ENCODE measurements around the gene ZNF460. TPM values are rescaled to one million over a fixed set of nuclear protein-coding genes. Genes with fewer than 3 reads are reported as not detected.
"Not testable (repeated sequence)": the region's sequence is repeated elsewhere in the genome, so short reads cannot be mapped to it uniquely, and the experiment has no call there.

Gene ZNF460
- total and polyA plus RNA-seq, 5 donors from 2014 or later: 3.0 to 68.5 (median 6.0) TPM

GRCh38 chr19:57267291-57267690 lies 13.0 kb upstream of the ZNF460 start:
- H3K27me3 ChIP-seq (ENCODE audit: control insufficient read depth, insufficient read depth, low read length): no peaks in the 10 kb centered on the region
- Mint-ChIP-seq H3K27ac (no peak overlapping the region), H3K4me3 (no peak overlapping the region), H3K36me3 (peaks cover 36% of the 10 kb centered on the region), H3K4me1 (peaks cover 0 to 4% (median 0%) of the 10 kb centered on the region in 4 donors), H3K27me3 (no peaks in the 10 kb centered on the region), H3K9me3 (peaks cover 0 to 33% (median 15%) of the 10 kb centered on the region in 7 donors)
- no peak overlapping the region for H3K27ac ChIP-seq (ENCODE audit: insufficient read depth, low read length, poor library complexity, severe bottlenecking)
- H3K4me1 ChIP-seq (ENCODE audit: control insufficient read depth, insufficient read depth, low read length, poor library complexity, severe bottlenecking): no peaks in the 10 kb centered on the region
- H3K36me3 ChIP-seq (ENCODE audit: control insufficient read depth, insufficient read depth, low read length): no peaks in the 10 kb centered on the region
- ATAC-seq (ENCODE audit: low read depth in 2 of 2) (no peak), DNase-seq (no peak)
- H3K9me3 ChIP-seq (ENCODE audit: control insufficient read depth in 2 of 2, low read length in 2 of 2): peaks cover 9 to 14% of the 10 kb centered on the region in 2 experiments
- H3K4me3 ChIP-seq (ENCODE audit: low read depth, low read length): no peak overlapping the region

DNA sequence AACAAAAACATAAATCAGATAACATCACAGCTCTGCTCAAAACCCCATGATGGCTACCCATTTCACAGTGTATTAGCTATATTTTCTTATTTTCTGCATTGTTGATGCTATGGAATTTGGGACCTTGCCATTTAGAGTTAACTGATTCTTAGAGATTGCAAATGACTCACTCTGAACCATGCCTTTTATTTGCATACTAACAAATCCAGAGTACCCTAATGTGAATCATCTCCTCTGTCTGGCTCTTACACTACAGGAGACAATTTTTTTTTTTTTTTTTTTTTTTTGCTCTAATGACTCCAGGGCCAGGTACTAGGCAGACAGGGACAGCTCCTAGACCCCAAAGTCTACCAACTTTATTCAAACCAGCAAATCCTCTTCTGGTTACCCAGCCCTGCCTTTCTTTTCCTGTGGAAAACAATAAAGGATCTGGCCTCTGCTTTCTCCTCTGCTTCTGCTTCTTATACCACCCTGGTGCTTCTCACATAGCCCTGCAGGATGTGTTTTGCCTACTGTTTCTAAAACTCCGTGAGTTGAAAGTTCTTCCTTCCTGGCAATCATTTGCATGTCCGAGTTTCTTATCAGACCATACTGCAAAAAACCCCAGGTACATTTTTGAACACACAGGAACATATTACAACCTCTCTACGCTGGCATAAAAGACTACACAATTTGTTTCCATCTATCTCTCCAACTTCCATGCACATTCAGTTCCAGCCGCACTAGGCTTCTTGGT lies 10.6 kb upstream of the ZNF460 start:
- peaks cover 44% of the 10 kb centered on the region for H3K36me3 Mint-ChIP-seq
- Histone ChIP-seq H3K4me1 (ENCODE audit: control insufficient read depth, insufficient read depth, low read length, poor library complexity, severe bottlenecking) (no peaks in the 10 kb centered on the region), H3K27ac (ENCODE audit: insufficient read depth, low read length, poor library complexity, severe bottlenecking) (no peak overlapping the region), H3K27me3 (ENCODE audit: control insufficient read depth, insufficient read depth, low read length) (no peaks in the 10 kb centered on the region), H3K4me3 (ENCODE audit: low read depth, low read length) (no peak overlapping the region), H3K36me3 (ENCODE audit: control insufficient read depth, insufficient read depth, low read length) (no peaks in the 10 kb centered on the region), H3K9me3 (ENCODE audit: control insufficient read depth in 2 of 2, low read length in 2 of 2) (peaks cover 6% of the 10 kb centered on the region in 2 experiments)
- H3K27me3 Mint-ChIP-seq: no peaks in the 10 kb centered on the region
- DNase-seq: no peak
- H3K4me3 Mint-ChIP-seq: no peak overlapping the region
- H3K9me3 Mint-ChIP-seq: peaks cover 0 to 29% (median 14%) of the 10 kb centered on the region in 7 donors
- H3K4me1 Mint-ChIP-seq: peaks cover 0 to 6% (median 2%) of the 10 kb centered on the region in 4 donors
- ATAC-seq (ENCODE audit: low read depth in 2 of 2): no peak
- no peak overlapping the region for H3K27ac Mint-ChIP-seq

GRCh38 chr19:57271280-57271679 lies 9.0 kb upstream of the ZNF460 start:
- no peak for DNase-seq
- Histone ChIP-seq H3K4me1 (ENCODE audit: control insufficient read depth, insufficient read depth, low read length, poor library complexity, severe bottlenecking) (no peaks in the 10 kb centered on the region), H3K36me3 (ENCODE audit: control insufficient read depth, insufficient read depth, low read length) (no peaks in the 10 kb centered on the region), H3K27ac (ENCODE audit: insufficient read depth, low read length, poor library complexity, severe bottlenecking) (no peak overlapping the region), H3K27me3 (ENCODE audit: control insufficient read depth, insufficient read depth, low read length) (no peaks in the 10 kb centered on the region), H3K4me3 (ENCODE audit: low read depth, low read length) (no peak overlapping the region), H3K9me3 (ENCODE audit: control insufficient read depth in 2 of 2, low read length in 2 of 2) (peaks cover 0 to 4% of the 10 kb centered on the region in 2 experiments)
- Mint-ChIP-seq H3K36me3 (peaks cover 44% of the 10 kb centered on the region), H3K4me3 (no peak overlapping the region), H3K27me3 (no peaks in the 10 kb centered on the region), H3K27ac (no peak overlapping the region), H3K9me3 (peaks cover 0 to 16% (median 9%) of the 10 kb centered on the region in 7 donors), H3K4me1 (peaks cover 0 to 6% (median 0%) of the 10 kb centered on the region in 4 donors)
- ATAC-seq (ENCODE audit: low read depth in 2 of 2): no peak

DNA sequence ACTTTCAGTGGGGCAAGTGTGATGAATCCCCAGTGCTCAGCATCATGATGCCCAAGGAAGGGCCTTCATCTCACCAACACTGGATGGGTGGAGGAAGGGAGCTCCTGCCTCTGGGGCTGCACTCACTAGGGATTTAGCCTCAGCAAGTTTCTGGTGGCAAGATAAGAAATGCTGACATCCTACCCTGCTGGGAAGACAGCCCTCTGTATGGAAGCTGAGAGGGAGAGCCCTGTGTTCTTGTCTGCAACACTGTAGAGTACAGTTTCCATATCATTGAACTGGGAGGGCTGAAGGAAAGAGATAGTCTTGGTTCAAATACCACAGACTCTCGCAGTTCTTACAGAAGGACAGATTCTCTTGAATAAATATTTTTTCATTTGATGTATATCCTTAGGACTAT lies 7.3 kb upstream of the ZNF460 start:
- H3K27me3 ChIP-seq (ENCODE audit: control insufficient read depth, insufficient read depth, low read length): no peaks in the 10 kb centered on the region
- Mint-ChIP-seq H3K4me3 (no peak overlapping the region), H3K36me3 (peaks cover 34% of the 10 kb centered on the region), H3K27ac (no peak overlapping the region), H3K4me1 (peaks cover 0 to 6% (median 1%) of the 10 kb centered on the region in 4 donors), H3K9me3 (peaks cover 0 to 12% (median 2%) of the 10 kb centered on the region in 7 donors), H3K27me3 (no peaks in the 10 kb centered on the region)
- H3K36me3 ChIP-seq (ENCODE audit: control insufficient read depth, insufficient read depth, low read length): no peaks in the 10 kb centered on the region
- no peak overlapping the region for H3K27ac ChIP-seq (ENCODE audit: insufficient read depth, low read length, poor library complexity, severe bottlenecking)
- DNase-seq (no peak), ATAC-seq (ENCODE audit: low read depth in 2 of 2) (no peak)
- H3K4me1 ChIP-seq (ENCODE audit: control insufficient read depth, insufficient read depth, low read length, poor library complexity, severe bottlenecking): no peaks in the 10 kb centered on the region
- no peak overlapping the region for H3K4me3 ChIP-seq (ENCODE audit: low read depth, low read length)
- no peaks in the 10 kb centered on the region for H3K9me3 ChIP-seq (ENCODE audit: control insufficient read depth in 2 of 2, low read length in 2 of 2)

GRCh38 chr19:57276430-57276829 lies 3.9 kb upstream of the ZNF460 start:
- no peaks in the 10 kb centered on the region for H3K36me3 ChIP-seq (ENCODE audit: control insufficient read depth, insufficient read depth, low read length)
- H3K9me3 Mint-ChIP-seq: peaks cover 0 to 10% (median 0%) of the 10 kb centered on the region in 7 donors
- no peak overlapping the region for H3K27ac ChIP-seq (ENCODE audit: insufficient read depth, low read length, poor library complexity, severe bottlenecking)
- H3K4me1 ChIP-seq (ENCODE audit: control insufficient read depth, insufficient read depth, low read length, poor library complexity, severe bottlenecking): peaks cover 14% of the 10 kb centered on the region
- no peaks in the 10 kb centered on the region for H3K9me3 ChIP-seq (ENCODE audit: control insufficient read depth in 2 of 2, low read length in 2 of 2)
- H3K27ac Mint-ChIP-seq: no peak overlapping the region
- H3K27me3 ChIP-seq (ENCODE audit: control insufficient read depth, insufficient read depth, low read length): no peaks in the 10 kb centered on the region
- H3K27me3 Mint-ChIP-seq: no peaks in the 10 kb centered on the region
- no peak for DNase-seq
- peaks cover 24% of the 10 kb centered on the region for H3K36me3 Mint-ChIP-seq
- no peak overlapping the region for H3K4me3 ChIP-seq (ENCODE audit: low read depth, low read length)
- H3K4me1 Mint-ChIP-seq: peaks cover 6 to 9% (median 7%) of the 10 kb centered on the region in 4 donors
- ATAC-seq (ENCODE audit: low read depth in 2 of 2): no peak
- no peak overlapping the region for H3K4me3 Mint-ChIP-seq

- not testable (repeated sequence) for H3K27me3 ChIP-seq (ENCODE audit: control insufficient read depth, insufficient read depth, low read length); H3K27ac Mint-ChIP-seq; H3K9me3 ChIP-seq (ENCODE audit: control insufficient read depth in 2 of 2, low read length in 2 of 2); H3K27ac ChIP-seq (ENCODE audit: insufficient read depth, low read length, poor library complexity, severe bottlenecking); H3K27me3 Mint-ChIP-seq; H3K4me3 ChIP-seq (ENCODE audit: low read depth, low read length); DNase-seq; H3K36me3 ChIP-seq (ENCODE audit: control insufficient read depth, insufficient read depth, low read length); ATAC-seq (ENCODE audit: low read depth in 2 of 2); H3K9me3 Mint-ChIP-seq
- Mint-ChIP-seq H3K4me3 (peak overlapping the region in 1 of 4 donors; percentile 47), H3K4me1 (peaks cover 4 to 28% (median 21%) of the 10 kb centered on the region in 4 donors), H3K36me3 (peaks cover 21% of the 10 kb centered on the region)
- peaks cover 29% of the 10 kb centered on the region for H3K4me1 ChIP-seq (ENCODE audit: control insufficient read depth, insufficient read depth, low read length, poor library complexity, severe bottlenecking)
Measured at GRCh38 chr19:57278481-57278880, 1.8 kb upstream of the ZNF460 start.

- H3K27ac Mint-ChIP-seq: no peak overlapping the region
- H3K4me3 Mint-ChIP-seq: no peak overlapping the region
Measured at GRCh38 chr19:57279418-57280164, 694 bp upstream of the ZNF460 start.

More at GRCh38 chr19:57279418-57280164, 694 bp upstream of the ZNF460 start:
- DNase-seq: peak in 2 of 3 donors; percentile 66 to 86
- H3K36me3 ChIP-seq (ENCODE audit: control insufficient read depth, insufficient read depth, low read length): peaks cover 9% of the 10 kb centered on the region
- peak overlapping the region; percentile 100 for H3K27ac ChIP-seq (ENCODE audit: insufficient read depth, low read length, poor library complexity, severe bottlenecking)
- Mint-ChIP-seq H3K27me3 (no peaks in the 10 kb centered on the region), H3K36me3 (peaks cover 19% of the 10 kb centered on the region), H3K4me1 (peaks cover 0 to 37% (median 22%) of the 10 kb centered on the region in 4 donors), H3K9me3 (no peaks in the 10 kb centered on the region)
- peak; percentile 69 to 70 for ATAC-seq (ENCODE audit: low read depth in 2 of 2)
- H3K27me3 ChIP-seq (ENCODE audit: control insufficient read depth, insufficient read depth, low read length): no peaks in the 10 kb centered on the region
- H3K9me3 ChIP-seq (ENCODE audit: control insufficient read depth in 2 of 2, low read length in 2 of 2): no peaks in the 10 kb centered on the region
- H3K4me3 ChIP-seq (ENCODE audit: low read depth, low read length): peak overlapping the region; percentile 80
- peaks cover 30% of the 10 kb centered on the region for H3K4me1 ChIP-seq (ENCODE audit: control insufficient read depth, insufficient read depth, low read length, poor library complexity, severe bottlenecking)
